ENCODE results near the gene FAS.

The FAS gene

DNA sequence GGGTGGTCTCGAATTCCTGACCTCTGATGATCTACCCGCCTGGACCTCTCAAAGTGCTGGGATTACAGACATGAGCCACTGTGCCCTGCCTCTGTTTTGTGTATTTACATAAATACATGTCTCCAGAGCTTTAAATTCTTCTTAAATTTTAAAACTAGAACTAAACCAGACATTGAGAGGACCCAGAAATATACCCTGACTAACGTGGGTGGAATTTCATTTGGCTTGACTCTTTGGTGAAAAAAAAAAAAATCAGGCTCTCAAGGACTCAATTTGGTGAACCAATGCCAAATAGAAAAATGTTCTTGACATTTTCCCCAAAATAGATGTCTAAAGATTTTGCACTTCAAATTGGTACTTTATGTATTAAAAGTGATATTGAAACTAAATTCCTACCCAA, 16.6 kb upstream of the FAS start:
- no peak for DNase-seq

DNA sequence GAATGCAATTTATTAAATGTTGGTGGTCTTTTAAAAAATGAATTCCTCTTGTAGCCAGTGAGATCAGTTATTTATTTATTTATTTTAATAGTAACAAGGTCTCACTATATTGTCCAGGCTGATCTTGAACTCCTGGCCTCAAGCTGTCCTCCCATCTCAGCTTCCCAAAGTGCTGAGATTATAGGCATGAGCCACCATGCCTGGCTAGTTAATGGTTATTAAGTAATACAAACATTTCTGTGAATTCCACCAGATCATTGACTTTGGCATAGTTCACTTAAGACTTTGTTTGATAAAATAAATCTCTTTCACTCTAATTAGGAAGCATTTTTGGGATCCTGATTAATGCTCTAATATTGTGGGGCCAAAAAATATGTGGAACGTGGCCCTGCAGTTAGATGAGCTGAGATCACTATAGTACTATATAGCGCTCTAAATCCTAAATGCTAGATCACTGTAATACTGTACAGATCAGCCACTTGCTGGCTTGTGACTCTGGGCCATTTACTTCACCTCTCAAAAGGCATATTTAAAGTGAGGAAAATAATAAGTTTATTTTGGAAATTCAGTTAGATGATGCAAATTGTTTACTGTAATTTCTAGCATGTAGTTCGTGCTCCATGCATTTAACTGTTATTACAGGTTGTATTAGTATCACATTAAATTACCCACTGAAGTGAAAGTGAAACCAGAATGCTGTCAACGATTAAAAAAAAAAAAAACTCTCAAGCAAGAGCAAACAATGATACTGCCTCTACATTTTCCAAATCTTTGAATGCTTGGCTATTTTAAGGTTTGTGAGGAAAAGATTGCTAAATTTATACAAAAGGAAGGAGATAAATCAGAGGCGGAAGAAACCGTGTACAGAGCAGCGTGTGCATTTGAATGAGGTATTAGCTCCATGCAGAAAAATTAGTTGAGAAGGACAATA, 15.9 kb upstream of the FAS start:
- DNase-seq = peak; percentile 2

DNA sequence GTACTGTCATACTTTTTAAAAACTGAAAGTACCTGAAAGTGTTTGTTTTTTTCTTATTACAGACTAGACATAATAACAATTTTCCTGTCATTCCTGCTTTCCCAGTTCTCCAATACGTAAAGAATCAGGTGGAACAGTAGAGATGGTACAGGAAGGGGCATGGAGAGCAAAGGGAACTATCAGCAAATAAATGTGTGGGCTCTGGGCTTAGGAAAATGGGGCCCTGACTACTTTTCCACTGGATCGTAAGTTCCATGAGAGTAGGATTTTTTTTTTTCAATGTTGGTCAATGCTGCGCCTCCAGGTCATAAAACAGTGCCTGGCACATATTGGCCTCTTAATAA, 15.2 kb upstream of the FAS start:
- DNase-seq = peak; percentile 2

GRCh38 chr10:88978463-88978862, 12.1 kb upstream of the FAS start:
- DNase-seq = no peak

GRCh38 chr10:88979153-88979562, 11.4 kb upstream of the FAS start:
- DNase-seq = no peak

- DNase-seq = no peak
Observed at GRCh38 chr10:88979603-88980002, 11.0 kb upstream of the FAS start.

- no peak for DNase-seq
Observed at GRCh38 chr10:88980247-88980646, 10.4 kb upstream of the FAS start.

GRCh38 chr10:88980800-88981199, 9.8 kb upstream of the FAS start:
- no peak for DNase-seq

DNA sequence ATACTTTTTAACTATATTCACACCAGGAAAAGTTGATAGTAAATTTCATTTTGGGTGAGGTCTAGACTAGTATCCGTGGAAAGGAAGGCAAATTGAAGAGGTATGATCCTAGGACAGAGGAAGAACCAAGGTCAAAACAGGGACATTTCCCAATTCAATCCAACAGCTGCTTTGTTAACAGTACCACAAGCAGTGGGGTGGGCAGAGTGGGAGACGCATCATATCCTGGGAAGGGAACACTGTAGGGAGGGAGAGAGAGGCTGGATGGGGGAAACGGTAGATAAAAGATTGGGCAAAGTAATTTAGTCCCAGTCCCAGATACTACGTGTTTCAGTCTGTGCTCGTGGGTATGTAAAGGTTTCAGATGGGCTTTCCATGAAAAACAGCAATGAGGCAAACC, 9.2 kb upstream of the FAS start:
- no peak for DNase-seq

DNA sequence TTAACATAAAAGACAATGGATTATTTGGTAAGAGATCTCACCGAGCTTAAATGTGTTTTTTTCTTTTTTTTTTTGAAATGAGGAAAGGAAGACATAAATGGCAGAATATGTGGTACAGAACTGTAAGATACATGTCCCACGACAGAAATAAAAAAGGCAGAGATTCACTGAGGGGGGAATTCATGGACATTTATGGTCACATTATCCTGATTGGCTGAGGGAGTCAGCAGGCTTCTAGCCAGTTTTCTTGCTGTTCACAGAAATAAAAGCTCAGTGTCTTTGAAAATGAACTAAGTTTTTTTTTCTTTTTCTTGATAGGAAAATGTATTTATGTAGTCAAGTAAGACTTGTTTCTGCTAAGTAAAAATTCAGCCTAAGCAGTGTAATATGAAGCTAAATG, 8.2 kb upstream of the FAS start:
- DNase-seq = no peak

- no peak for DNase-seq
Observed at GRCh38 chr10:88983206-88983605, 7.4 kb upstream of the FAS start.

- DNase-seq = no peak
Observed at GRCh38 chr10:88983939-88984338, 6.7 kb upstream of the FAS start.

- DNase-seq = no peak
Observed at GRCh38 chr10:88984525-88984924, 6.1 kb upstream of the FAS start.

GRCh38 chr10:88986549-88987242, 3.9 kb upstream of the FAS start:
- DNase-seq = peak; percentile 15

DNA sequence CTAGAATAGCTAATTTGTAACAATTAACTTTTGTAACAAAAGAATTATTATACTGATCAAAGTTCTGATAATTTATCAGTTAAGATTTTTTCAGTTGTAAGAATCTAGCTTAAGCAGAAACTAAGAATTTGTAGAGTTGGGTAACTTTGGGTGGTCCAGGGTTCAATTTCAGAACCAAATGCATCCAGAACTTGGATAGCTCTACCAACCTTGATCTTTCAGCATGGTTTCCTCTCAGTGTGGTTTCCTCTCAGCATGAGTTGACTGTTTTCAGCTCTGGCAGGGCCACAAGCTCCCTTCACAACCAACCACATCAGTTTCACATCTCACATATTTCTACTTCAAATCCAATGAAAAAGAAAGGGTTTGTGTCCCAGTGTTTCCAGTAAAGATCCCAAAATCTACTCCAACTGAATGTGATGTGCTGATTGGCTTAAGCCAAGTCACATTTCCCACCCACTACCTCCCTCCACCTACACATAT, 3.3 kb upstream of the FAS start:
- no peak for DNase-seq

DNA sequence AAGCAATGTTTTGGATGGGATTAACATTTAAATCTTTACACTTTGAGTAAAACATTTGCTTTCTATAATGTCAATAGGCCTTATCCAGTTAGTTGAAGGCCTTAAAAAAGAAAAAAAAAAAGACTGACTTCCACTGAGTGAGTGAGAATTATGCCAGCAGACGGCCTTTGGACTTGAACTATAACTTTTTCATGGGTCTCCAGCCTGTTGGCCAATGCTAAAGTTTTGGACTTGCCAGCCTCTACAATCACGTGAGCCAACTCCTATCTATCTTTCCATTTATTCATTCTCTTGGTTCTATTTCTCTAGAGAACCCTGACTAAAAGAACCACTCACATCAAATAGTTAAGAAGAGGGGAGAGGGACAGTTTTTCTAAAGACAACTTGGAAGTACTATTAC, 2.8 kb upstream of the FAS start:
- DNase-seq = no peak

- no peak for DNase-seq
Observed at GRCh38 chr10:88989423-88989822, 1.2 kb upstream of the FAS start.

DNA sequence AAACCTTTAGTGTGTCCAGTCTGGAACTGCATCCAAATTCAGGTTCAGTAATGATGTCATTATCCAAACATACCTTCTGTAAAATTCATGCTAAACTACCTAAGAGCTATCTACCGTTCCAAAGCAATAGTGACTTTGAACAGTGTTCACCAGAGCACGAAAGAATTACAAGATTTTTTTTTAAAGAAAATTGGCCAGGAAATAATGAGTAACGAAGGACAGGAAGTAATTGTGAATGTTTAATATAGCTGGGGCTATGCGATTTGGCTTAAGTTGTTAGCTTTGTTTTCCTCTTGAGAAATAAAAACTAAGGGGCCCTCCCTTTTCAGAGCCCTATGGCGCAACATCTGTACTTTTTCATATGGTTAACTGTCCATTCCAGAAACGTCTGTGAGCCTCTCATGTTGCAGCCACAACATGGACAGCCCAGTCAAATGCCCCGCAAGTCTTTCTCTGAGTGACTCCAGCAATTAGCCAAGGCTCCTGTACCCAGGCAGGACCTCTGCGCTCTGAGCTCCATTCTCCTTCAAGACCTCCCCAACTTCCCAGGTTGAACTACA, 694 bp upstream of the FAS start:
- no peak for DNase-seq

DNA sequence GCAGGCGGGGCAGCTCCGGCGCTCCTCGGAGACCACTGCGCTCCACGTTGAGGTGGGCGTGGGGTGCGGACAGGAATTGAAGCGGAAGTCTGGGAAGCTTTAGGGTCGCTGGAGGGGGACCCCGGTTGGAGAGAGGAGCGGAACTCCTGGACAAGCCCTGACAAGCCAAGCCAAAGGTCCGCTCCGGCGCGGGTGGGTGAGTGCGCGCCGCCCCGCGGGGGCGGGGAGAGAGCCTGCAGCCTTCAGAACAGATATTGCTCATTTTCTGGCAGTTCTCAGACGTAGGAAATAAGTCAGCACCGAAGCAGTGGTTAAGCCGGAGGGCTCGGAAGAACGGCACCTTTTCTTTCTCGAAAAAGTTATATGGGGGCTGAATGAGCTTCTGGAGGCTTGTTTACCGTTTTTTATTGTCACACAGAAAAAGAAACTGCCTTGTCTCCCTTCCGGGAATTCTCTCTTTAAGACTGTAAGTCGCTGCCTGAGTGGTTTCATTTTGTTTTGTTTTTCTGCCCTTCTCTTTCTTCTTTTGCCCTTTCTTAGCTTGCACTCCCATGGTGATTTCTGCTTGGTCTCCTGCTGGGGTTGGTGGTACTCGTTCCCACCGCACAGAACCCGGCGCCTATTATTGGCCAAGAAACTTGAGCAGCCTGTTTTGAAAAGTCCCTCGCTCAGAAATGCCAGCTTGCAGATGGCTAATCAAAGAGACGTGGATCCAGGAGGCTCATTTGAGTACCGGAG, 732 bp downstream of the FAS start:
- DNase-seq = peak; percentile 53

DNA sequence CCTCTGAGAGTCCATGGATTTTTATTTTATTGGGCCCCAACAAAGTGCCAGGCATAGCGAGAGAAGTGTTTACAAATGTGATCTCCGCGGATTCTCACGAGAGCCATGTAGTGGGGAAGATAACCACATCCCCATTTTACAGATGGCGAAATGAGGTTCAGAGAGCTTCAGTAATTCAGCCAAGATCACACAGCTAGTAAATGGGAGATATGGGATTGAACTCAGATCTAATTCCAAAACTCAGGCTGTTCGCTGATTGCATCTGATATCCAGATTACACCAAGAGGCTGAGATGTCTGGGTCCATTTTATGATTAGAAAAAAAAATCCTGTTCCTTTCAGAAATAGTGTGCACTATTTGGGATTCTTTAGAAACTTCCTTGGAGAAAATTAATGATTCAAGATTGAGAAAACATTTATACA, 1.3 kb downstream of the FAS start:
- DNase-seq = no peak

- no peak for DNase-seq
Observed at GRCh38 chr10:88992921-88993524, 2.4 kb downstream of the FAS start.

DNA sequence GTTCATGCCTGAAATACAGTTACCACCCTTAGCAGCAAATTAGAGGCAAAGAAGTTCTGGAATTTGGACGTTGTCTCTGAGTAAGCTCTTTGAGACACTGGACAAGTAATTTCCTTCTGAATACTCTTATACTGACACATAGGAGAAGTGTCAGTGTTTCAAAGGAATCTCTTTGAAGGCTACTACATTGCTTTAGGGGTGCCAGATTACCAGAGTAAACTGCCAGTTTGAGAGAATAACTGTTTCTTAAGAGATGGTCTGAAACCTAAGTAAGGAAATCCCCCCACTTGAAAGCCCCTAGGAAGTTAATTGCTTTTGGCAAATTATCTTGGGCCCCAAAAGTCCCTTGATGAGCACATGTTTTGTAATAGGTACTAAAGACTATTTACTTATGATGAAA, 3.4 kb downstream of the FAS start:
- DNase-seq = no peak

All from NCI-H69 (cell line).